AML-193 (cell line): ENCODE data around the gene EPYC.

Experiments used
- DNase-seq, 2 experiments: peaks; one replicate each; lab custom pipeline; 2025; lab: John Stamatoyannopoulos, UW

Gene EPYC

DNA sequence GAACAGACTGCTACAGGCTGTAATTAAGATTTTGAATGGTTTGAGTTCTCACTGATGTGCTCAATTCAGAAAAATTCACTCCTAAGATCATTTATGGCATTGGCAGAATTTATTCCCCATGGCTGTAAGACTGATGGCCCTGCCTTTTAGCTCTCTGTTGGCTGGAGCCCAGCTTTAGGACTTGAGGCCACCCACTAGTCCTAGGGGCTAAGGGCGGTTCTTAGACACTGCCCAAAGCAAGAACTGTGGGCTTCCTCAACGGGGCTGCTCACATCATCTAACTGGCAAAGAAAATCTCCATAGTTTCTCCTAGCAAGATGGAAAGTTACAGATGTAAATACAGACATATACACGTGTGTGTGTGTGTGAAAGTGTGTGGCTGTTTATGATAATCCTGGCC lies 46.4 kb downstream of the EPYC start:
- DNase-seq: no peak

DNA sequence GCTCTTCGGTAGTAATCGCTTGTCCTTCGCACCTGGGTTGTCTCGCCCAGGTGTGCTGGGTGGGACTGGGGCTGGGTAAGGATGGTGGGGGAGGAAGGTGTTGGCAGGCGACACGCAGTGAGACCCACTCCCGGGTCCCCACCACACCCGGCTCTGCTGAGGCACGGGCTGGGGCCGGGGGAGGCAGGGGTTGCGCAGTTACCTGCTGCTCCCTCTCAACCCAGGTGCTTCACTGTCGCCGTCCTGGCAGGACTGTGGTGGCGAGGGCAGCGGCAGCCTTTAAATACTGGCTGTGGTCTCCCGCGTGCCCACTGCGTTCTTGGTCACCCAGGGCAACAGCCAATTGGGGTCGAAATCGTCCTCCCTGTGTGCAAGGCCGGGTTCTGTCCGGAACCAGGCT lies 49.9 kb downstream of the EPYC start, which contains the start of gene CCER1:
TSS of gene CCER1 (minus strand) at position 256 of the 400 bp plus-strand sequence. CDS start 434 bp downstream, outside the sequence.
- no peak for DNase-seq

DNA sequence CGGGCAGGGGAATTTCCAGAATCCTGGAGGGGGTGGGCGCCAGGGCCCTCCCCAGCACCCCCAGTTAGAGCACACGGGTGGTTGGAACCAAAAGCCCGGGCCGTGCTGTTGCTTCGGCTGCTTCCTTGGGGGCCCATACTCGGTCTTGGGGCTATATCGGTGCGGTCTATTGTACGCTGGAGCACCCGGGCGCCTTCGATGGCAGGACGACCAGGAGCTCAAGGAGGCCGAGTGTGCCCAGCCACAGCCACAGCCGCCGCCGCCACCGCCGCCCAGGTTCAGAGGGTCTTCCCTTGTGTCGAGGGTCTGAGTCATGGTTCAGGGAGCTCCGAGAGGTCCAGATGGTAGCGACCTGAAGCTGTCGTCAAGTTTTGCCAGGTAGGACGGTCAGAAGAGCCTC lies 50.3 kb downstream of the EPYC start:
- DNase-seq: no peak

DNA sequence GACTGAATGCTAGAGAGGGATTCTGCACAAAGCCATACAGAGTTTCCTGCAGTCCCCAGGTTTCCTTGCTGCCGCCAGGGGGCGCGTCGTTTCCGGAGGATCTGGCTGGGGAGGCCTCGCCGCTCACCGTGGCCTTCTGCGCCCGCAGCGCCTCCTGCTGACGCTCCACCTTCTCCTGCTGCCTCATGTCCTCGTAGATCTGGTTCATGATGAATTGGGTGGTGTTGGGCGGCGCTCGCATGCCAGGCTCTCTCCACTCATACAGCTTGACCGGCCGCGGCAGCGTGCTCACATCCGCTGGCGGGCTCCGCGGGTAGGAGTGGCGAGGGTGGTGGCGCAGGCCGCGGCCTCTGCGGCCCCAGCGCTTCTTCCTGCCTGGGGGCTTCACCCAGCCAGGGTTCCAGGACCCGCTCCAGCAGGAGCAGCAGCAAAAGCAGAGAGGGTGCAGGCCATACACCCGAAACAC lies 50.8 kb downstream of the EPYC start:
- no peak for DNase-seq

DNA sequence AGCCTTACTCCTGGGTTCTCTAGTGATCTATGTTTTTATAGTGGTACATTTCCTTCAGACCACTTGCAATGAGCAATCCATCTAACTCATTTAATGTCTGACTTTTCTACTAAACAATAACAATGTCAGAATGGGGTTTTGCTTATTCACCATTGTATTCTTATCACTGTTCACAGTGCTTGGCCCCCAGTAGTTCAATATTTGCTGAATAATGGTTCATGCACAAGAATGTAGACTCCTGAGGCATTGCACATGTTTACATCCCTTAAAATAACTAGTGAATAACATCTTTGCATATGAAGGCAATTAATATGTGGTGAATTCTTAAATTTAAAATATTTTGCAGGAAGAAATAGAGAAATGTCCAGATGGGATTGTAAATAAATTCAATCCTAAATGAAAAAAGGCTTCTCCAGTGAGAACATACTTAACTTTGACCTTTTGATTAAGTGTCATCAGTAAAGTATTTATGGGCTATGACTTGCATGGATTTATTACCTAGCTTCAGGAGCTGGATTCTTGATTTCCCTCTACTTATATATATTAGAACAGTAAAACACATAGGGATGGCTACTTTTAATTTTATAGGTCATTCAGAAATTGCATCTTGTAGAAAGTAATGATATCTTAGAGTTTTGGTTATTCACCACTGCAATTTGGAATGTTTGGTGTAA lies 53.2 kb downstream of the EPYC start:
- no peak for DNase-seq

DNA sequence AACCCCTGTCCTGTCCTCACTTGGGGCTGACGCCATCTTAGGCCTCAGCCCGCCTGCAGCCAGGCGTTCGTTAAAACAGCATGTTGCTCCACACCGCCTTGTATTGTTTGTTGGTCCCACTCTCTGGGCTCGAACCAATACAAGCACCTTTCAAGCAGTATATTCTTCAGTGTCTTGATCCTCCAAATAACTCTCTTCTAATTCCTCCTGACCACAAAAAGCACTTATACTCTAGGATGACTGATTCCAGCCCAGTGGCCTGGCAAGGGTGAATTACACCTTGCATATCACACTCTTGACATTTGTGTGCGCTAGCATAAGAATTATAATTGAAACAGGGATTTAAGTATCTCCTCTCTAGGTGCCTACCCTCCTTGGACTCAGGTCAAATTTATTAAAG lies 56.9 kb downstream of the EPYC start:
- no peak for DNase-seq

DNA sequence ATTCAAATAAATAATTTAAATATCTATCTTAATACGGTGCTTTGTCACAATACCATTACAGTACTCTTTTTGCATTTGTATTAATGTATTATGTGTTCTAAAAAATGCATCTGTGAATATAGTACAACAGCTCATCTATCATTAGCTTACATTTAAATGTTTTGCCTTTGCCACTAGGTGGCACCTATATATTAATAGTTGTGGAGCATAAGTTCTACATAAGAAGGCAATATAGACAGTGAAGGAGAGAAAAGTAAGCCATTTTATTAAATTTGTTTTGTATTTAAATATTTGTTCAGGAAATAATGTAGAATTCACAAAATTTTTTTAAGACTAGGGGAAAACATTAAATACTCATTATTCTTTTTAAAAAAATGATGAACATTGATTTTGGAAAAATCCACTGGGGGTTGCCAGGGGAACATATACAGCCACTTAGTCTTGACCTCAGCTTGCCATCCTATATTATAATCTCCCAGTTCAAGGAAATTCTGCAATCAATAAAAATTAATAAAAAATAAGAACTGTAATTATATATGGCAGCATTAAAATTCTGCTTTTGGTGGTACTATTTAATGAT lies 59.6 kb downstream of the EPYC start:
- DNase-seq: peak; percentile 55 to 58

DNA sequence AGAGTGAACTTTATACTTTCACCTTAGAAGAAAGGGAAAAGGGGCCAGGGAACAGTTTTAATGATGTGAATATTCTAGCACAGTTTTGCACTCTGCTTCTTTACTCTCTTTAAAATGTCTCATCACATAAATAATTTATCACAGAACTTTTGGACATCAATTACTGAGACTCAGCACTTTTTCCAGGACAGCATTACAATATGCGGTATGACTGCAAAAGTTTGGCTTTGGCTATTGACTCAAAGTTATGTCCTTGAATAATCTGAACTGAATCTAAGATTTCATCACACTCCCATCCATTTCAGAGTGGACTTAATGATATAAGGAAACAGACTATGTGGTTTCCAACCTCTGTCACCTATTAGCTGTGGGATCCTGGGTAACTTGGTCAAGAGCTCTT lies 61.5 kb downstream of the EPYC start:
- no peak for DNase-seq

DNA sequence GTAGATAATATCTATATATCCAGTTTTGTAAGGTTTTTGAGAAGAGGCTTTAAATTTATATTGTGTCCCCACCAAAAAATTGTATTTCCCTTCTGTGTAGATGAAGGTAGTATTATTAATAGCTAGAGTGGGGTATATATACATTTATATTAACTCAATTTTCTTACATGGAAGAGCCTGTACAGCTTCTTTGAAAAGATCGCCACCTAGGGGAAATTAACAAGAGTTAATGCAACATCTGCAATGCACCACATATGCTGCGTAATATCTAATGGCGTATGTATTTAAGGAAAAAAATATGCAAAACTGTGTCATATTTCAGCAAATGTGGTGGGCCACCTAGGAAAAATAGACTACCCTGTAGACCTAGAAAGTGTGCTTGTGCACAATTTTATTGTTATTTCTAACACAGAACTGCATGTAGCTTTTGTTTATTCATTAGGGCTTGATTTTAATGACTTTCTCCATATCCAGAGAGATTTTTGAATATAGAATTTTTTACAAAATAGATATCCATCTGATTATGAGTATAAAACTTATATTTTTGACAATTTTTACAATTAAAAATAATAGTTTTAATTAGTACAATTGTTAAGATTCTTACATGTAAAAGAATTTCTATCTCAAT lies 63.8 kb downstream of the EPYC start:
- DNase-seq: peak; percentile 54 to 57

DNA sequence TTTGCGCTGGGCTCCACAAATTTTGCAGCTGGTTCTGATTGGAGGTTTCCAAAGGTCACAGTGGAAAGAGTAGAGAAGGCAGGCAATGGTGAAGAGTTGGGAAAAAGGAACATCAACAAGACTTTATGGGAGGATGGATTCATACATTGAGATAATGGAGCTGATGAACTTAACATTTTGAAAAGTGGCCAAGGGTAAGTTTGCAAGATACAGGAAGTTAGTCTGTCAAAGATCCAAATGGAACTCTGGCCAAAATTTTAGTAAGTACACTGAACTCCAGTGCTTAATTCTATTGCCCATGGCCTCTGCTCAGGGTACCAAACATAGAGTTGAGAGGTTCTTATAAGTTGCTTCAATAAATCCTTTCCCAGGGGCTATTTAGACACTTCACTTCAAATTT lies 65.4 kb downstream of the EPYC start:
- DNase-seq: no peak

DNA sequence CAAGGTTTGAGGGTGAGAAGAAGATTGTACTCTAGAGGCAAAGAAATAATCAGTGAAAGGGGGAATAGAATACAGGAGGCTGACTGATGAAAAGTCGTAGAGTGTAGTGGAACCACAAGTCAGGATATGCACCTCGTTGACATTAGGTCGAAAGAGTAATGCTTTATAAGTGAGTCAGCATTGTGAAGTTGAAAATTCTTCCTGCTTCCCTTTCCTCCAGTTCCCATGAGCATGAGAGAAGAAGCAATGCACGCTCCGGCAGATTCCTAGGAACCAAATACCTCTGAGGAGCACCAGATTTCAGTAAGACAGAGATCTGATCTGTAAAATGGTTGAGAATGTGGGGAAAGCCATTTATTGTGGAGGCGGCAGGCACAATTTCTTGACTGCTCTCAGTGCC lies 66.3 kb downstream of the EPYC start:
- DNase-seq: no peak

DNA sequence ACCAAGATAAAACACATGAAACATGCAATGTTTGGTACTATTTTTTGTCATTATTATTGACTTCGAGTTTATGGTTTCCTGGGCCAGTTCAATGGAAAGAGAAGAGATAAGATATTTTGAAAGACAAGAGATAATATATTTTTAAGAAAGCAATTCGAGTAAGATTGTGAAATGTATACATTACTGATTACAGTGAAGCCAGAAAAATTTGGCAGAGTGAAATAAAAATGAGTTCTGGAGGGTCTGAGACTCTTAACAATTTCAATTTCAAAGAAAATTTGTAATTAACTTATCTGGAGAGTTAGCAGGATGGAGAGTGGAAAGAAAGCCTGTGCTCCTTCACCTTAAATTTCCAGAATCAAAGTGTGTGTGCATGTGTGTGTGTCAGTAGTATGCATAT lies 67.1 kb downstream of the EPYC start:
- no peak for DNase-seq

DNA sequence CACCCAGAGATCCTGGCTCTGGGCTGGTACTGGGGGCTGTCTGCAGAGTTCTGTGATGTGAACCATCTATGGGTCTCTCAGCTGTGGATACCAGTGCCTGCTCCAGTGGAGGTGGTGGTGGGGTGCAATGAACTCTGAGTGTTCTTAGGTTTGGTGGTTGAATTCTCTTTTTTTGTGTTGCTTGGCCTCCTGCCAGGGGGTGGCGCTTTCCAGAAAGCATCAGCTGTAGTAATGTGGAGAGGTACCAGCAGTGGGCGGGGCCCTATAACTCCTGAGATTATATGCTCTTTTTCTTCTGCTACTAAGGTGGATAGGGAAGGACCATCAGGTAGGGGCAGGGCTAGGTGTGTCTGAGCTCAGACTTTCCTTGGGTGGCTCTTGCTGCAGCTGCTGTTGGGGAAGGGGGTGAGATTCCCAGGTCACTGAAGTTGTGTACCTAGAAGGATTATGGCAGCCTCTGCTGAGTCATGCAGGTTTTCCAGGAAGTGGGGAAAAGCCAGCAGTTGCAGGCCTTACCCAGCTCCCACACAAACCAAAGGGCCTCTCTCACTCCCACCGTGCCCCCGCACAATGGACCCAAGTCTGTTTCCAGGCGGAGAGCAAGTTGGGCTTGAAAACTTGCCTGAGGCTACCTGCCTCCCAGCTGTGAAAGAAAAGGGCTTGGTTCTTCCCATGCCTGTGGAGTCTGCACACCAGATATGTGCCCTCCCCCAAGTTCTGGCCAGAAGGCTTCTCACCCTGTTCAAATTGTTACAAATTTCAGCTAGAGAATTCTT lies 68.4 kb downstream of the EPYC start:
- DNase-seq: no peak

DNA sequence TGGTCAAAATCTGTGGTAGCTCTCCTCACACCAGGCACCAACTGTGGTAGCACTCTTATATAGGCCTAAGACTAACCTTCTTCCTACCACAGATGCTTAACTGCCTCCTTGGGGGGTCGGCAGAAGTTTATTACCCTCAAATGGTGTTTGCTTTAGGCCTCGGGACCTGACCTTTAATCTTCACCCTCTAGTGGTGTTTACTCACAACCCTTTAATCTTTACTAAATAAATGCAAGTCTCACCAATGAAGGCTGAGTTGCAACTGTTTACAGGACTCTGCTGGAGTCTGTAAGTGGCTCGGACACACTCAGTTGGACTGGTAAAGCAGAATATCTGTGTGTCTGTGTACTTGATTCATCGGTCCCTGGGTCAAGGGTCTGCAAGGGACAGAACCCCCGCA lies 79.2 kb downstream of the EPYC start:
- DNase-seq: no peak

DNA sequence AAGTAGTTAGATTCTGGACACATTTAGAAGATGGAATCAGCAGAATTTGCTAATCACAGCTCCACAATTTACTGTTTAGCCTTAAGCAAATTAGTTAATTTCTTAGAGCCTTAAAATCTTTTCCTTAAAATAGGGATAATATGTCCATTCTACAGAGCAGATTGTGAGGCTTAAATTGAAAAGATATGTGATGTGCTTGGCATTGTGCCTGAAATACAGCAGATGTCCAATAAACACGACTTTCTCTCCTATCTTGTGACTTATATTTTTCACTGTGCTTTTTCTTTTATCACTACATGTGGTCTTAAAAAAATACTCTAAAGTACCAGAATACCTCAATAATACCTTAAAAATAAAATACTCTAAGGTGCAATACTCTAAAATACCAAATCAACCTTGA lies 80.4 kb downstream of the EPYC start:
- no peak for DNase-seq

DNA sequence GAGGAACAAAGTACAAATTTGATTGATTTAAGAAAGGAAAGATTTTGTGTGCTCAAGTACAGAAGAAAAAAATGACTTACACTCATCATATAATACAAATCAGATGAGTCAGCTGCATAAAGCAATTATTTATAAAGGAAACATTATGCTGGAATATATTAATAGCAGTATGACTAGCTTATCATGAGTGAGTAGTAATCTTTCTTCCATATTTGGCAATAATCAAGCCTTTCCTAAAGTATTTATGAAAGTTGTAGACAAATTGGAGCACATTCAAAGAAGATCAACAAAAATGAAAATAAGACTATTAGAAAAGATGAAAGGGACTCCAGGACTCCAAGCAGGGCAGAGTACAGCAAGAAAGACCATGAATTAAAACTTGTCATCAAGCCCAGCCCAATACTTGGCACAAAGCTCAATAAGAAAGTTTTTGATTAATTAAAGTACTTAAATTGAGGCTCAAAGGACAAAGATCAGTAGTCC lies 82.6 kb downstream of the EPYC start:
- no peak for DNase-seq

DNA sequence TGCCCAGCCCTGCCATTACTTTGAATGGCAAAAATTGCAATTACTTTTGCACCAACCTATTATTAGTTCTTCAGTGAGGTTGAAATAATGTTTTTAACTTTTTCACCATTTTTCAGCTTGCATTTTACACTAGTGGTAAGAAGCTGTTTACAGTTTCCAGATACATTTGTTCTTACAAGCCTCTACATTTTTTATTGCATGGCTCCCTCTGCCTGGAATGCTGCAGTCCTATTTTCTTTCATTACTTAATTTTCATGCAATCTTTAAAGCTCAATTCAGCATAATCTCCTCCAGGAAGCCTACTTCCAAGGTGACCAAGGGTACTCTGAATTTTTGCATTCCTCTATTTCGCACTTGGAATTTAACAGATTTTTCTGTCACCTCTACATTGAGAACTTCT lies 83.2 kb downstream of the EPYC start:
- DNase-seq: no peak

DNA sequence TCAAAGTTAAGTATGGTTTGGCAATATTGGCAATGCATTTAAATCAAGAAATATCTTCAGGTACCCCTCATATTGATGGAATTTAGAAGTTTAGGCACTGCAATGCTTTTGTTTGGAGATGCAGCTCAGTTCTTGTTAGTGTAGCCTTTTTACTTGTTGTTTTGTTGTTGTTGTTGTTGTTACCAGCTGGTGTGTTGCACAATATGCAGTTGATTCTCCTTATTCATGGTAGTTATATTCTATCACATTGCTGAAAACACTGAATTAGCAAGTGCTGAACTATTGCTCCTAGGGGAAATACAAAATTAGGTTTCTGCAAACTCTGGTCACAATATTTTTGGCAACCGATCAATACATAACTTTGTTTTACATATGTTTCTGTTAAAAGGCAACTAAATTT lies 84.5 kb downstream of the EPYC start:
- DNase-seq: no peak

DNA sequence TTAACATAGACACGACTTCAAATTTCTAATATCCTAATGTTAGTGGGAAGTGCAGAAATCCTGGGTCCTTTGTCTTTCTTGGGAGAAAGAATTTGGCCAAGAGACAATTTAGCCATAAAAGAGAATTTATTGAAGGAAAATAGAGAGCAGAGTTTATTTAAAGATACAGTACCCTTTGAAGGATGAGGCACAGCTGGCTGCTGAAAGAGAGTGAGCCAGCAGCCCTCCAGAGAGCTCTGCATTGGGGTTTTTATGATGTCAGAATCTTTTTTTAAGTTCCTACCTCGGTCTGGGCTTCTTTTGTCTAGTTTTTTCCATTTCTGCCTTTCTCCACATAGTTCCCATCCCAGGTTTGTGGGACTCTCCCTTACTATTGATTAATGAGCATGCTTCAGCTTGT lies 87.3 kb downstream of the EPYC start:
- DNase-seq: no peak

DNA sequence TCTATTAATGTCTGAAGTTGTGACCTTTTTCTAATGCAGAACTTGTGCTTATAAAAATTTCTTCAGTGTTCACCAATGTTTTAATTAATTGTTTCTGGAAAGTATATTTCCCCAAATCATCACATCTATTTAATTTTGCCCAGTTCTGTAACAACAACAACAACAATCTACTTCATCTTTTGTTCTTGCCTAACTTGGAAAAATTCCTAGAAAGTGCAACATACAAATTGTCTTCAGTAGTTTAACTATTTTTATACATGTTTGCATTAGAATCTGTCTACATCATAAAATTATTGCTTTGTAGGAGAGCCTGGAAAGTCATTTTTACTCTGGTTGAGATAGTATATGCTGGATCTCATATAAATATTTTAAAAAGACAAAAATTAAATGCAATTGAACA lies 88.3 kb downstream of the EPYC start:
- DNase-seq: no peak

DNA sequence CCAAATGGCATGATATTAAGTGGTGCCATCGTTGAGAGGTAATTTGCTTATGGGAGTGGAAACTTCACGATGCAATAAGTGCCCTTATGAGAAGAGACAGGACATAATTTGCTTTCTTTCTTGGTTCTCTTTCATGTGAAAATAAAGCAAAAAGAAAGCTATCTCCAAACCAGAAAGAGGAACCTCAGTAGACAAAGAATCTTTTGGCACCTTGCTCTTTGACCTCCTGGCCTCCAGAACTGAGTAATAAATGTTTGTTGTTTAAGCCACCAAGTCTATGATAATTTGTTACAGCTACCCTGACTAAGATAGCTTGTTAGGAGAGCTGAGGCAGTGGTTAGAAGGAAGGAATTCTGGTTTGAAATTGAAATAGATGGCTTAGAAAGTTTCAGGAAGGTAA lies 89.4 kb downstream of the EPYC start:
- DNase-seq: no peak
